Measurements from ENCODE around the gene SNAP29. TPM values are rescaled to one million over a fixed set of nuclear protein-coding genes. Genes with fewer than 3 reads are reported as not detected.
A peak's percentile ranks its signal among the peaks of the same experiment; 100 is the strongest.

Gene SNAP29
- total and polyA plus RNA-seq, 9 of the 15 experiments (the other 6 are each of a cell fraction or from before 2014, with no cell fraction given) = 19.5 to 250 (median 75.9) TPM

DNA sequence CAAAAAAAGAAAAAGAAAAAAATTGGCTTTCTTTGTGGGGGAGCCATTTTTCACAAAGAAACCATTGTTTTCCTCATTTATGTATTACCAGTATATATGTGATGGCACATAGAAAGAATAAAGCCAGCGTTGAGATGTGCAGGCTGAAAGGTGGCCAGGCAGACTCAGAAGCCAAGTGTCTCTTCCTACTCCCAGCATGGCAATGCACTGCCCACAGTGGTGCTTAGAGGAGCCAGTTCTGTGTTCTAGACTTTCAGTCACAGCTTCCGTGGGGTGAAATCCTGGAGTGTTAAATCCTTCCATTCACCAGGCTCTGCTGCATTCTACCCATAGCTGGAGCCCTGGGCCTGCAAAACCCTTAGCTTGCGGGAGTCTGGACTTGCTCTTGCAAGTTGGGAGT lies 18.9 kb downstream of the SNAP29 start:
- in situ Hi-C loops (cut with MboI) = no loop called here
- WGBS (ENCODE audit: insufficient coverage, low coverage, missing lambda C conversion rate) = 90% methylated on average over 3 of the region's 3 CpGs
- intact Hi-C loops (cut with micrococcal nuclease) = no loop called here

DNA sequence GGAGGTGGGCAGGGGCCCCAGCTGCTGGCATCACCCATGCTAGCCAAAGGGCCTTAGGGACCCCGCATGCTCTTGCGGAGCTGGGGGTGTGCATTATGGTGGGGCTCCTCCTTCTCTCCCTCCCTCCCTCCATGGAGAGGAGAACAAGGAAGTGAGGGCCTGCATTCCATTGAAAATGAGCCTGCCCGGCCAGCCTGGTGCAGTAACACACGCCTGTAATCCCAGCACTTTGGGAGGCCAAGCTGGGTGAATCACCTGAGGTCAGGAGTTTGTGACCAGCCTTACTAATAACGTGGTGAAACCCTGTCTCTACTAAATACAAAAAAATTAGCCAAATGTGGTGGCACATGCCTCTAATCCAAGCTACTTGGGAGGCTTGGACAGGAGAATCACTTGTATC lies 22.4 kb downstream of the SNAP29 start:
- Histone ChIP-seq H3K4me2 (ENCODE audit: insufficient read depth, low read length) (no peak overlapping the region), H3K9ac (ENCODE audit: insufficient read depth in 1 of 2, low read depth in 2 of 2, low read length in 2 of 2) (0 out of 4 replicates have a peak overlapping the region, but pooled peaks of 1 of the 2 experiments have one; percentile 21), H3K36me3 (ENCODE audit: control insufficient read depth, insufficient read depth, low read length) (peaks cover 71% of the 10 kb centered on the region), H4K20me1 (replicated peaks; ENCODE audit: control insufficient read depth, insufficient read depth, low read length) (peaks cover 6% of the 10 kb centered on the region; the same call in 1 of the 2 replicates), H3K9me1 (ENCODE audit: control insufficient read depth, insufficient read depth, low read length) (peaks cover 9% of the 10 kb centered on the region), H2AFZ (ENCODE audit: low read depth, low read length) (no peak overlapping the region), H3K27ac (ENCODE audit: extremely low read depth, low read depth, low read length) (no peak overlapping the region), H3K9me3 (replicated peaks; ENCODE audit: control insufficient read depth, insufficient read depth, low read depth, low read length) (no peaks in the 10 kb centered on the region), H3K27me3 (ENCODE audit: control insufficient read depth in 2 of 2, insufficient read depth in 2 of 2, low read length in 2 of 2) (no peaks in the 10 kb centered on the region), H3K79me2 (ENCODE audit: control insufficient read depth, insufficient read depth, low read length) (no peaks in the 10 kb centered on the region), H3K4me3 (no peak overlapping the region), H3K4me1 (replicated peaks in 1 of 2; ENCODE audit: control insufficient read depth in 2 of 2, insufficient read depth in 2 of 2, low read length in 2 of 2) (peaks cover 12 to 17% of the 10 kb centered on the region in 2 experiments)
- no TSS peak for BruUV-seq (replicated peaks)
- no peak for FAIRE-seq
- POLR2A ChIA-PET = interaction anchor here (0.6 to 13.5 kb wide), 11 partner anchors 10 to 311 kb away, joined by 3 to 172 read pairs (median 6); partner anchors contain the start of genes PI4KA, SNAP29 and THAP7
- ATAC-seq = no peak
- 76% methylated on average over 5 of the region's 5 CpGs for WGBS (ENCODE audit: insufficient coverage, low coverage, missing lambda C conversion rate)
- in situ Hi-C loops (cut with MboI) = no loop called here
- intact Hi-C loops (cut with micrococcal nuclease) = loop anchor here (2.0 kb wide), 1 partner anchor 14 kb away; no protein-coding TSS in a partner anchor
- peak in 1 of 4 experiments; percentile 48 for DNase-seq (ENCODE audit: extremely low read depth in 1 of 4, low spot score in 3 of 4)
- CTCF ChIA-PET (ENCODE audit: low intra/inter-chr PET ratio) = no interaction called here
- TF ChIP-seq, protein P1, sequence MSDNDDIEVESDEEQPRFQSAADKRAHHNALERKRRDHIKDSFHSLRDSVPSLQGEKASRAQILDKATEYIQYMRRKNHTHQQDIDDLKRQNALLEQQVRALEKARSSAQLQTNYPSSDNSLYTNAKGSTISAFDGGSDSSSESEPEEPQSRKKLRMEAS (CRISPR knock-in tag; IDR thresholded peaks at IDR 0.05) = 0 out of 2 replicates have a peak, but pooled peaks have one; percentile 8
- TF ChIP-seq, protein P2, sequence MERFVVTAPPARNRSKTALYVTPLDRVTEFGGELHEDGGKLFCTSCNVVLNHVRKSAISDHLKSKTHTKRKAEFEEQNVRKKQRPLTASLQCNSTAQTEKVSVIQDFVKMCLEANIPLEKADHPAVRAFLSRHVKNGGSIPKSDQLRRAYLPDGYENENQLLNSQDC (CRISPR knock-in tag; IDR thresholded peaks at IDR 0.05) = no peak
- TF ChIP-seq, protein P3, sequence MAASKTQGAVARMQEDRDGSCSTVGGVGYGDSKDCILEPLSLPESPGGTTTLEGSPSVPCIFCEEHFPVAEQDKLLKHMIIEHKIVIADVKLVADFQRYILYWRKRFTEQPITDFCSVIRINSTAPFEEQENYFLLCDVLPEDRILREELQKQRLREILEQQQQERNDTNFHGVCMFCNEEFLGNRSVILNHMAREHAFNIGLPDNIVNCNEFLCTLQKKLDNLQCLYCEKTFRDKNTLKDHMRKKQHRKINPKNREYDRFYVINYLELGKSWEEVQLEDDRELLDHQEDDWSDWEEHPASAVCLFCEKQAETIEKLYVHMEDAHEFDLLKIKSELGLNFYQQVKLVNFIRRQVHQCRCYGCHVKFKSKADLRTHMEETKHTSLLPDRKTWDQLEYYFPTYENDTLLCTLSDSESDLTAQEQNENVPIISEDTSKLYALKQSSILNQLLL (CRISPR knock-in tag; IDR thresholded peaks at IDR 0.05; ENCODE audit: borderline replicate concordance) = no peak
- no peak for TF ChIP-seq RFX5 (IDR thresholded peaks at IDR 0.05; ENCODE audit: low read depth, low read length)
- no peak for TF ChIP-seq ZNF263 (CRISPR knock-in tag; IDR thresholded peaks at IDR 0.05; ENCODE audit: borderline replicate concordance)
- TF ChIP-seq HMGN3 (IDR thresholded peaks at IDR 0.05; ENCODE audit: borderline replicate concordance, extremely low read depth, insufficient read length, low read depth, low read length) = no peak
- TF ChIP-seq, protein P4, sequence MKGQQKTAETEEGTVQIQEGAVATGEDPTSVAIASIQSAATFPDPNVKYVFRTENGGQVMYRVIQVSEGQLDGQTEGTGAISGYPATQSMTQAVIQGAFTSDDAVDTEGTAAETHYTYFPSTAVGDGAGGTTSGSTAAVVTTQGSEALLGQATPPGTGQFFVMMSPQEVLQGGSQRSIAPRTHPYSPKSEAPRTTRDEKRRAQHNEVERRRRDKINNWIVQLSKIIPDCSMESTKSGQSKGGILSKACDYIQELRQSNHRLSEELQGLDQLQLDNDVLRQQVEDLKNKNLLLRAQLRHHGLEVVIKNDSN (CRISPR knock-in tag; IDR thresholded peaks at IDR 0.05) = peak; percentile 52; the same call in 1 of the 2 replicates

More for the DNA sequence above, 18.9 kb downstream of the SNAP29 start:
- no peaks in the 10 kb centered on the region for H3K9me1 ChIP-seq (ENCODE audit: control insufficient read depth, insufficient read depth, low read length)
- no peak overlapping the region for H3K27ac ChIP-seq (ENCODE audit: extremely low read depth, low read depth, low read length)
- no peak overlapping the region for H3K9ac ChIP-seq (ENCODE audit: insufficient read depth in 1 of 2, low read depth in 2 of 2, low read length in 2 of 2)
- H3K36me3 ChIP-seq (ENCODE audit: control insufficient read depth, insufficient read depth, low read length) = peaks cover 70% of the 10 kb centered on the region
- no peaks in the 10 kb centered on the region for H4K20me1 ChIP-seq (replicated peaks; ENCODE audit: control insufficient read depth, insufficient read depth, low read length)
- H3K4me3 ChIP-seq = no peak overlapping the region
- POLR2A ChIA-PET = interaction anchor here (1.0 to 13.5 kb wide), 6 partner anchors 8 to 299 kb away, joined by 3 to 172 read pairs (median 6); partner anchors contain the start of genes PI4KA and SNAP29
- H3K4me2 ChIP-seq (ENCODE audit: insufficient read depth, low read length) = no peak overlapping the region
- CTCF ChIA-PET (ENCODE audit: low intra/inter-chr PET ratio) = no interaction called here
- no TSS peak for BruUV-seq (replicated peaks)
- ATAC-seq (no peak), DNase-seq (ENCODE audit: extremely low read depth in 1 of 4, low spot score in 3 of 4) (no peak), FAIRE-seq (no peak)
- H2AFZ ChIP-seq (ENCODE audit: low read depth, low read length) = no peak overlapping the region
- H3K9me3 ChIP-seq (replicated peaks; ENCODE audit: control insufficient read depth, insufficient read depth, low read depth, low read length) = no peaks in the 10 kb centered on the region
- no peaks in the 10 kb centered on the region for H3K27me3 ChIP-seq (ENCODE audit: control insufficient read depth in 2 of 2, insufficient read depth in 2 of 2, low read length in 2 of 2)
- H3K79me2 ChIP-seq (ENCODE audit: control insufficient read depth, insufficient read depth, low read length) = no peaks in the 10 kb centered on the region
- peaks cover 3 to 14% of the 10 kb centered on the region in 2 experiments; a peak in 4 of 5 replicates for H3K4me1 ChIP-seq (replicated peaks in 1 of 2; ENCODE audit: control insufficient read depth in 2 of 2, insufficient read depth in 2 of 2, low read length in 2 of 2)
- TF ChIP-seq ZEB2 (IDR thresholded peaks at IDR 0.05) = no peak
- peak; percentile 71; the same call in 1 of the 2 replicates for TF ChIP-seq ZNF12 (CRISPR knock-in tag; IDR thresholded peaks at IDR 0.05)
- TF ChIP-seq CHD1 (IDR thresholded peaks at IDR 0.05; ENCODE audit: low read length) = no peak
- TF ChIP-seq TCF3 (CRISPR knock-in tag; IDR thresholded peaks at IDR 0.05) = 0 out of 2 replicates have a peak, but pooled peaks have one; percentile 13
- 0 out of 2 replicates have a peak, but pooled peaks have one; percentile 29 for TF ChIP-seq ETV5 (CRISPR knock-in tag; IDR thresholded peaks at IDR 0.05; ENCODE audit: low read depth)
- 0 out of 2 replicates have a peak, but pooled peaks have one; percentile 55 for TF ChIP-seq RFX7 (CRISPR knock-in tag; IDR thresholded peaks at IDR 0.05)
- TF ChIP-seq ZNF77 (CRISPR knock-in tag; IDR thresholded peaks at IDR 0.05) = no peak
- TF ChIP-seq ZNF23 (CRISPR knock-in tag; IDR thresholded peaks at IDR 0.05) = no peak
